Astrocyte (in vitro differentiated cells and primary cell): Measurements from ENCODE around the gene ATL2.

Experiments
- EZH2 ChIP-seq: IDR thresholded peaks from 2 replicates; pipeline ENCODE4 v1.6.1; 2012; ENCODE audit warnings: mild to moderate bottlenecking, low read length, inconsistent platforms; ENCODE audit not compliant: insufficient read depth
- TF ChIP-seq, protein P1 (sequence below): IDR thresholded peaks from 2 replicates; pipeline ENCODE4 v1.5.1; 2011; ENCODE audit warnings: low read depth, mild to moderate bottlenecking, inconsistent platforms, low read length, moderate library complexity; ENCODE audit not compliant: insufficient read depth

DNA sequence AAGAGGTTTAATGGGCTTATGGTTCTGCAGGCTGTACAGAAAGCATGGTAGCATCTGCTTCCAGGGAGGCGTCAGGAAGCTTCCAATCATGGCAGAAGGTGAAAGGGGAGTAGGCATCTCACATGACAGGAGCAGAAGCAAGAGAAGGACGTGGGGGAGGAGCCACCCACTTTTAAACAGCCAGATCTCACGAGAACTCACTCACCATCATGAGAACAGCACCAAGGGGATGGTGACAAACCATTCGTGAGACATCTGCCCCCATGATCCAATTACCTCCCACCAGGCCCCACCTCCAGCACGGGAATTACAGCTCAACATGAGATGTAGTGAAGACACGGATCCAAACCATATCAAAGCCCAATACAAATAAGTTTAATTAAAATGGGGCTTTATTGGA, 113.8 kb downstream of the ATL2 start:
- TF ChIP-seq, protein P1, sequence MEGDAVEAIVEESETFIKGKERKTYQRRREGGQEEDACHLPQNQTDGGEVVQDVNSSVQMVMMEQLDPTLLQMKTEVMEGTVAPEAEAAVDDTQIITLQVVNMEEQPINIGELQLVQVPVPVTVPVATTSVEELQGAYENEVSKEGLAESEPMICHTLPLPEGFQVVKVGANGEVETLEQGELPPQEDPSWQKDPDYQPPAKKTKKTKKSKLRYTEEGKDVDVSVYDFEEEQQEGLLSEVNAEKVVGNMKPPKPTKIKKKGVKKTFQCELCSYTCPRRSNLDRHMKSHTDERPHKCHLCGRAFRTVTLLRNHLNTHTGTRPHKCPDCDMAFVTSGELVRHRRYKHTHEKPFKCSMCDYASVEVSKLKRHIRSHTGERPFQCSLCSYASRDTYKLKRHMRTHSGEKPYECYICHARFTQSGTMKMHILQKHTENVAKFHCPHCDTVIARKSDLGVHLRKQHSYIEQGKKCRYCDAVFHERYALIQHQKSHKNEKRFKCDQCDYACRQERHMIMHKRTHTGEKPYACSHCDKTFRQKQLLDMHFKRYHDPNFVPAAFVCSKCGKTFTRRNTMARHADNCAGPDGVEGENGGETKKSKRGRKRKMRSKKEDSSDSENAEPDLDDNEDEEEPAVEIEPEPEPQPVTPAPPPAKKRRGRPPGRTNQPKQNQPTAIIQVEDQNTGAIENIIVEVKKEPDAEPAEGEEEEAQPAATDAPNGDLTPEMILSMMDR, result no peak
- TF ChIP-seq EZH2, result no peak
